H1 (cell line): ENCODE data around the gene HTR3C. TPM values are rescaled to one million over a fixed set of nuclear protein-coding genes. Genes with fewer than 3 reads are reported as not detected.

Experiments
- CTCF ChIA-PET: fragments of 300-600 bp; sonication (Branson Sonifier 250); formaldehyde crosslinking; loops from one replicate; lab custom pipeline; 2021; ENCODE audit not compliant: partially characterized antibody; lab: Charles Lee
- POLR2A ChIA-PET: fragments of 300-600 bp; sonication (Branson Sonifier 250); formaldehyde crosslinking; loops from one replicate; lab custom pipeline; 2021; ENCODE audit warnings: inconsistent platforms; ENCODE audit not compliant: partially characterized antibody; lab: Charles Lee
- DNase-seq, 2 experiments: peaks; one replicate each; pipeline versions ENCODE4 v3.0.0 to v3.0.0-alpha.2; 2010 to 2022; ENCODE audit warnings: low spot score in 2 of 2, low read depth in 1 of 2, mixed read lengths in 1 of 2
- FAIRE-seq: peaks from 2 replicates; lab custom pipeline; 2011; peaks lifted over from hg19 to GRCh38; lab: Jason Lieb, UNC
- H2AFZ ChIP-seq: 2 replicates; pipeline ENCODE4 v1.8.1; 2012; ENCODE audit warnings: low read length, inconsistent platforms
- H2AK5ac ChIP-seq: 2 replicates; pipeline ENCODE4 v1.6.1; 2013; ENCODE audit warnings: low read depth, low read length
- H2BK120ac ChIP-seq: replicated peaks from 2 replicates; pipeline ENCODE3; 2013; ENCODE audit warnings: low read depth, low read length, inconsistent platforms
- H2BK12ac ChIP-seq: 2 replicates; pipeline ENCODE4 v1.6.1; 2013; ENCODE audit warnings: low read depth, low read length
- H2BK15ac ChIP-seq: 2 replicates; pipeline ENCODE4 v1.6.1; 2013; ENCODE audit warnings: low read length
- H2BK20ac ChIP-seq: 2 replicates; pipeline ENCODE4 v1.6.1; 2013; ENCODE audit warnings: low read length
- H2BK5ac ChIP-seq: 2 replicates; pipeline ENCODE4 v1.6.1; 2013; ENCODE audit warnings: low read depth, low read length
- H3K14ac ChIP-seq: 2 replicates; pipeline ENCODE4 v1.6.1; 2013; ENCODE audit warnings: inconsistent platforms; ENCODE audit not compliant: insufficient read length
- H3K18ac ChIP-seq: 2 replicates; pipeline ENCODE4 v1.6.1; 2013; ENCODE audit warnings: low read length; ENCODE audit errors: extremely low read depth
- H3K23ac ChIP-seq: 2 replicates; pipeline ENCODE4 v1.6.1; 2013; ENCODE audit warnings: inconsistent platforms; ENCODE audit not compliant: insufficient read length
- H3K23me2 ChIP-seq: 2 replicates; pipeline ENCODE4 v1.6.1; 2013; ENCODE audit warnings: low read depth, low read length
- H3K27ac ChIP-seq: 2 replicates; pipeline ENCODE4 v1.6.1; 2011; ENCODE audit warnings: low read depth, low read length, inconsistent platforms
- H3K27me3 ChIP-seq, 4 experiments: replicated peaks in 1 of 4; 1 replicate in 1 of 4; 2 replicates in 3 of 4; pipeline versions ENCODE4 v1.6.1 to v1.8.1; 2011 to 2013; ENCODE audit warnings: low read length in 3 of 4, mild to moderate bottlenecking in 3 of 4, inconsistent platforms in 2 of 4, mixed read lengths in 2 of 4, moderate library complexity in 1 of 4; ENCODE audit not compliant: control insufficient read depth in 3 of 4, insufficient read depth in 3 of 4; ENCODE audit errors: extremely low read depth in 1 of 4
- H3K36me3 ChIP-seq, 4 experiments: 2 replicates each; pipeline versions ENCODE4 v1.6.1 to v1.8.1; 2011 to 2013; ENCODE audit warnings: mild to moderate bottlenecking in 4 of 4, low read length in 3 of 4, moderate library complexity in 2 of 4, control low read depth in 1 of 4, inconsistent platforms in 1 of 4; ENCODE audit not compliant: insufficient read depth in 4 of 4, control insufficient read depth in 2 of 4
- H3K4ac ChIP-seq: replicated peaks from 2 replicates; pipeline ENCODE3; 2013; ENCODE audit warnings: low read length, low read depth, mixed read lengths, inconsistent platforms; ENCODE audit not compliant: insufficient read length
- H3K4me1 ChIP-seq, 4 experiments: replicated peaks in 1 of 4; 1 replicate in 1 of 4; 2 replicates in 3 of 4; pipeline versions ENCODE4 v1.6.1 to v1.8.1; 2011 to 2013; ENCODE audit warnings: low read length in 3 of 4, inconsistent platforms in 2 of 4, mixed read lengths in 1 of 4; ENCODE audit not compliant: insufficient read depth in 4 of 4, control insufficient read depth in 3 of 4
- H3K4me2 ChIP-seq, 2 experiments: 2 replicates each; pipeline versions ENCODE4 v1.6.1 to v1.8.1; 2011 to 2013; ENCODE audit warnings: low read depth in 2 of 2, low read length in 2 of 2, control low read depth in 1 of 2, inconsistent platforms in 1 of 2, mild to moderate bottlenecking in 1 of 2; ENCODE audit not compliant: insufficient read depth in 1 of 2
- H3K4me3 ChIP-seq, 4 experiments: fragments of 200-600, 300-600 bp in 1 of 4; sonication (generic), shearing (Covaris generic), sonication (Bioruptor Twin) in 1 of 4; 2 replicates each; pipeline versions ENCODE4 v1.5.1 to v1.8.1; 2011 to 2016; ENCODE audit warnings: low read length in 4 of 4, low read depth in 3 of 4, control low read depth in 2 of 4, inconsistent platforms in 2 of 4, mild to moderate bottlenecking in 2 of 4, mixed read lengths in 1 of 4, moderate library complexity in 1 of 4; ENCODE audit not compliant: insufficient read depth in 2 of 4; ENCODE audit errors: extremely low read depth in 1 of 4
- H3K56ac ChIP-seq: replicated peaks from 2 replicates; pipeline ENCODE3; 2013; ENCODE audit warnings: low read depth, mild to moderate bottlenecking, mixed read lengths, low read length, inconsistent platforms; ENCODE audit not compliant: insufficient read length
- H3K79me1 ChIP-seq: 2 replicates; pipeline ENCODE4 v1.6.1; 2013; ENCODE audit warnings: low read depth, low read length, control low read depth
- H3K79me2 ChIP-seq, 2 experiments: 2 replicates each; pipeline versions ENCODE4 v1.6.1 to v1.8.1; 2012 to 2013; ENCODE audit warnings: low read length in 2 of 2, mild to moderate bottlenecking in 2 of 2, inconsistent platforms in 1 of 2; ENCODE audit not compliant: insufficient read depth in 2 of 2, control insufficient read depth in 1 of 2
- H3K9ac ChIP-seq, 4 experiments: replicated peaks in 1 of 4; 1 replicate in 1 of 4; 2 replicates in 3 of 4; pipeline versions ENCODE4 v1.6.1 to v1.8.1; 2011 to 2013; ENCODE audit warnings: low read depth in 3 of 4, low read length in 3 of 4, control low read depth in 2 of 4, mild to moderate bottlenecking in 2 of 4, moderate library complexity in 2 of 4, inconsistent platforms in 1 of 4; ENCODE audit errors: extremely low read depth in 1 of 4
- H3K9me3 ChIP-seq, 2 experiments: 2 replicates each; pipeline versions ENCODE4 v1.6.1 to v1.8.1; 2012 to 2013; ENCODE audit warnings: mild to moderate bottlenecking in 2 of 2, moderate library complexity in 2 of 2, control low read depth in 1 of 2, inconsistent platforms in 1 of 2, low read depth in 1 of 2, low read length in 1 of 2, mixed read lengths in 1 of 2; ENCODE audit not compliant: insufficient read depth in 2 of 2
- H4K20me1 ChIP-seq, 2 experiments: replicated peaks in 1 of 2; 2 replicates each; pipeline versions ENCODE3 to v1.8.1; 2011 to 2013; ENCODE audit warnings: inconsistent platforms in 2 of 2, low read length in 2 of 2, mild to moderate bottlenecking in 1 of 2; ENCODE audit not compliant: insufficient read depth in 2 of 2, control insufficient read depth in 1 of 2
- H4K5ac ChIP-seq: 2 replicates; pipeline ENCODE4 v1.6.1; 2013; ENCODE audit warnings: low read length, low read depth, mixed read lengths, inconsistent platforms; ENCODE audit not compliant: insufficient read length
- H4K8ac ChIP-seq: 2 replicates; pipeline ENCODE4 v1.8.0; 2013; ENCODE audit warnings: mild to moderate bottlenecking, moderate library complexity, low read length, inconsistent platforms; ENCODE audit not compliant: insufficient read depth; ENCODE audit errors: extremely low read depth
- H4K91ac ChIP-seq: replicated peaks from 2 replicates; pipeline ENCODE3; 2013; ENCODE audit warnings: low read length, mixed read lengths, inconsistent platforms; ENCODE audit not compliant: insufficient read length
- ASH2L ChIP-seq: fragments of 200-600, 300-600 bp; sonication (generic); IDR thresholded peaks from one replicate; pipeline ENCODE4 v1.7.1; 2017; ENCODE audit warnings: low read length
- BACH1 ChIP-seq: IDR thresholded peaks from 2 replicates; pipeline ENCODE4 v1.6.1; 2012; ENCODE audit warnings: low read length, improper control_type of control experiment
- BCL11A ChIP-seq, 2 experiments: IDR thresholded peaks; one replicate each; pipeline ENCODE4 v1.6.1; 2011; ENCODE audit warnings: low read depth in 2 of 2, low read length in 2 of 2, mild to moderate bottlenecking in 2 of 2
- CEBPB ChIP-seq: IDR thresholded peaks from 2 replicates; pipeline ENCODE4 v1.6.1; 2012; ENCODE audit warnings: low read depth, low read length
- CHD2 ChIP-seq: IDR thresholded peaks from 2 replicates; pipeline ENCODE4 v1.6.1; 2012; ENCODE audit warnings: low read length, improper control_type of control experiment
- EP300 ChIP-seq, 2 experiments: IDR thresholded peaks; 1 replicate in 1 of 2; 2 replicates in 1 of 2; pipeline ENCODE4 v1.6.1; 2011 to 2012; ENCODE audit warnings: low read depth in 2 of 2, low read length in 2 of 2, mild to moderate bottlenecking in 2 of 2, borderline replicate concordance in 1 of 2, inconsistent platforms in 1 of 2, moderate library complexity in 1 of 2
- RNF2 ChIP-seq: fragments of 200-900, 300-1000 bp; sonication (generic); IDR thresholded peaks from 2 replicates; pipeline ENCODE4 v1.7.1; 2016; ENCODE audit warnings: borderline replicate concordance, low read depth, mild to moderate bottlenecking, antibody characterized with exemption, low read length; ENCODE audit not compliant: poor library complexity, severe bottlenecking; ENCODE audit errors: missing control alignments
- RXRA ChIP-seq: IDR thresholded peaks from 2 replicates; pipeline ENCODE4 v1.6.1; 2011; ENCODE audit warnings: low read depth, mild to moderate bottlenecking, low read length, moderate library complexity; ENCODE audit not compliant: insufficient read depth
- TAF1 ChIP-seq: IDR thresholded peaks from 2 replicates; pipeline ENCODE4 v1.6.1; 2011; ENCODE audit warnings: mild to moderate bottlenecking, low read depth, low read length
- WGBS, 2 experiments: shearing (Covaris generic) in 1 of 2; methylation state at CpG; one replicate each; pipeline versions ENCODE4 v1.1.6 to v1.1.7; 2013 to 2015; ENCODE audit warnings: low lambda C conversion rate in 2 of 2, mixed read lengths in 2 of 2, inconsistent platforms in 1 of 2, low coverage in 1 of 2, missing lambda C conversion rate in 1 of 2; ENCODE audit not compliant: insufficient replicate concordance in 2 of 2, insufficient coverage in 1 of 2, insufficient read length in 1 of 2; ENCODE audit errors: extremely low coverage in 1 of 2, missing lambda C conversion rate in 1 of 2; 5-methylcytosine and 5-hydroxymethylcytosine counted together
- polyA plus RNA-seq, 7 experiments: library from polyadenylated mRNA; depleted of rRNA in 3 of 7; stranded (reverse) in 5 of 7; unstranded in 2 of 7; fragments of >200 nt in 5 of 7; fragments of 200-250 nt in 2 of 7; gene quantifications; 1 replicate in 5 of 7; 2 replicates in 1 of 7; 4 replicates in 1 of 7; pipeline versions ENCODE4 v1.2.1 to v1.2.3, GENCODE V29; 2011 to 2013; ENCODE audit warnings: missing spikeins in 2 of 7, mixed read lengths in 2 of 7
- total RNA-seq: library from RNA; stranded (reverse); fragmentation: NEBNext Ultra II Directional; extraction: Animal tissue kit (Norgen Biotek cat#: 25700); gene quantifications from 2 replicates; pipeline ENCODE4 v1.2.1, GENCODE V29; 2021

The HTR3C gene
- total and polyA plus RNA-seq, 2 of the 8 experiments (the other 6 are each of a cell fraction or from before 2014, with no cell fraction given): 0.03 TPM; not detected in 1

- Histone ChIP-seq H3K14ac (no peak overlapping the region), H2BK120ac (no peak overlapping the region), H2BK12ac (no peak overlapping the region), H3K4me1 (no peaks in the 10 kb centered on the region), H3K79me2 (no peaks in the 10 kb centered on the region), H3K36me3 (no peaks in the 10 kb centered on the region), H3K79me1 (no peaks in the 10 kb centered on the region), H4K20me1 (no peaks in the 10 kb centered on the region), H3K23me2 (no peaks in the 10 kb centered on the region), H4K91ac (no peak overlapping the region), H3K56ac (no peak overlapping the region), H4K5ac (no peak overlapping the region), H4K8ac (no peak overlapping the region), H3K23ac (no peak overlapping the region), H2BK5ac (no peak overlapping the region), H3K9me3 (no peaks in the 10 kb centered on the region), H3K27ac (no peak overlapping the region), H2BK20ac (no peak overlapping the region), H2AK5ac (no peak overlapping the region), H3K27me3 (no peaks in the 10 kb centered on the region), H3K9ac (no peak overlapping the region), H3K4me3 (no peak overlapping the region), H3K4ac (no peak overlapping the region), H2BK15ac (no peak overlapping the region), H3K4me2 (no peak overlapping the region), H2AFZ (no peak overlapping the region), H3K18ac (no peak overlapping the region)
- WGBS, 2 experiments: 79% methylated on average over 1 of the region's 7 CpGs; no CpG with 5 or more reads in 1 of the 2 experiments
- DNase-seq (no peak), FAIRE-seq (no peak)
- ChIA-PET CTCF (interaction anchor here (0.7 to 1.0 kb wide), 2 partner anchors 10 to 12 kb away, joined by 3 to 4 read pairs; no protein-coding TSS in a partner anchor), POLR2A (no interaction called here)
- TF ChIP-seq CHD2: no peak
- no peak for TF ChIP-seq TAF1
- no peak for TF ChIP-seq BCL11A (IDR thresholded peaks at IDR 0.05; ENCODE audit: low read depth in 2 of 2, low read length in 2 of 2)
- no peak for TF ChIP-seq CEBPB
- TF ChIP-seq EP300 (IDR thresholded peaks at IDR 0.05; ENCODE audit: borderline replicate concordance in 1 of 2, low read depth in 2 of 2, low read length in 2 of 2): no peak
- TF ChIP-seq BACH1: no peak
- TF ChIP-seq RXRA: no peak
- no peak for TF ChIP-seq RNF2
- TF ChIP-seq ASH2L: no peak
Observed at GRCh38 chr3:184050217-184050847, 2.5 kb upstream of the HTR3C start.
